NK-92 (cell line): Measurements from ENCODE around the gene ENOX1.
"Not testable (repeated sequence)": the region's sequence is repeated elsewhere in the genome, so short reads cannot be mapped to it uniquely, and the experiment has no call there.

Source experiments
- DNase-seq: peaks from one replicate; lab custom pipeline; 2025; ENCODE audit not compliant: unreplicated experiment; lab: John Stamatoyannopoulos, UW

The ENOX1 gene

GRCh38 chr13:43363156-43363953 lies 423.4 kb downstream of the ENOX1 start:
- DNase-seq: no peak

DNA sequence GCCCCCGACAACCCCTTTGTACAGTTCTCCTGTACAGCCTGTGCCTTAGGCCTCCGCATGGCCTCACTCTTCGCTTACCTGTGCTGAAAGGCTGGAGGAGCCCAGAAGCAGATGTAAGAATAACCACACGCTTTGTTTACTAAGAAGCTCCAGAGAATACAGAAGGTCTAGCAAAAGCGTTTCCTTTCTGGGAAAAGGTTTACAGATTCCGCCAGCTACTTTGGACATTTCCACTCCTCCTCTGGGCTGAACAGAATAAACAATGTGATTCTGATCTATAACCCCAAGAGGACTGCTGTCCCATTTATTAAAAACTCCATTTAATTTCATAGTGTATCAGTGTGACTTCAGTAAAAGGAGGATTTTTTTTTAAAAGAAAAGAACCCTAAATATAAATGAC lies 424.2 kb downstream of the ENOX1 start:
- no peak for DNase-seq

GRCh38 chr13:43360892-43361610 lies 425.7 kb downstream of the ENOX1 start:
- DNase-seq: no peak

DNA sequence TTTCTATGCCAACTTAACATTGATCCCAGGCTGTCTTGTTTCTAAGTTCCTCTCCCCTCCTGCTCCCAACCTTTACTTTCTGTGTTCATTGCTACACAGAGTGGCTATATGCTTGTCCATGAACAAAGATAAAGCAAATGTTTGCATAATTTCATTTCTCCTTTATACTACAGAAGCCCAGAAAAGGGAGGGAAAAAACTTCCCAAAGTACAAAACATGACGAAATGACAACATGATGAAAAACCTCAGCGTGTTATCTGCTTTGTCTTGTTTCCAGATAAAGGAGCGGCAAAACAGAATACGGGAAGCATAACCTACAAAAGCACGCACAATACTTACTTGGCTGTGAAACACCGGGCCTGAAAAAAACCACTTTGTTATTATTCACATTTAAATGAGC lies 426.6 kb downstream of the ENOX1 start:
- DNase-seq: no peak

DNA sequence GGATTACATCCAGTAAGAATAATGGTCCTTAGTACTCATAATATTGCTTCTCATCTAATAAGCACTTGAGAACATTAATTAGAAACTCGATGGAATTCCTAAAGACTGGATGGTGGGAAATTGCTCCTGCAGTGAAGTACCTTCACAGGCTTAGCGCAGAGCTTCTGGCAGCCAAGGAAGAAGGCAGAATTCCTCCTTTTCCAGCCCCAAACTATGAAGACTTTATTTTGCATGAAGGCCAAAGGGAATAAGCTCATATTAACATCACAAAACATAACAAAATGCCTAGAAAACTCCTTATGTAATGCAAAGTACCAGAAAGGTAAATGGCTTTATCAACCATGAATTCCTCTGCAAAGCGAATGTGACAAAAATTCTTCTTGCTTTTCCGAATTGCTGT lies 427.2 kb downstream of the ENOX1 start:
- no peak for DNase-seq

DNA sequence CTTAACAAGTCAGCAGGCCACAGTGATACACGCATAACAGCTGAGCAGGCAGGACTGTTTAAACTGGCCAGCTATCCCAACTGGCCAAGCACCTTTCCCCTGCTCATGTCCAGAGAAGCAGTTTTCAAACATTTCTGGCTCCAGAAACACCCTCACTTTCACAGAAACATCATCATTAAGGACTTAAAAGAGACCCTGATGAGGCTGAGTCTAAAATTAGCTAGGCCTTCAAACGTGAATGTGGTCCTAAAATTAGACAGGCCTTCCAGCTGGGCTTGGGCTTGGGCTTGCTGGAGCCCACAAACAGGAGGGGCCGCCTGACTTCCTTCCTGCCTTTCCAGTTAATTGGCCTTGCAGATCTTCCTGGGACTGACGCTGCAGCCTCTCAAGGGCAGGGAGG lies 429.2 kb downstream of the ENOX1 start:
- DNase-seq: no peak

DNA sequence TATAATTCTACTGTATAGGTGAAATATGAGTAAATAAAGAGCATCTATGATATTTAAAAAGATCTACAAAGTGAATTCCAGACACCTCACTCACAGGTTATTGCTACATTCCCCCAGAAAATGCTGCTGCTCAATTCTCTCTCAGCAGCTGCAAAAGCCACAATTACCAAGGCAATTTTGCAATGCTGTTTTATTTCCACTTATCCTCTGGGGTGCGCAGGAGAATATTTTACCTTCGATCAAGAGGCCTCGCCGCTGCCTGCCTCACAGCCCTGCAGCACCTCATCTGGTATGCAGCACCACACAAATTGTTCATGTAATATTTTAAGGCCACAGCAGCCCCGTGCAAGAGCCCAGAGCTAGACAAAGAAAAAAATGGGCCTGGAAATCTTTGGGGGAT lies 430.2 kb downstream of the ENOX1 start:
- no peak for DNase-seq

GRCh38 chr13:43355774-43356173 lies 431.0 kb downstream of the ENOX1 start:
- no peak for DNase-seq

GRCh38 chr13:43354153-43354945 lies 432.4 kb downstream of the ENOX1 start:
- DNase-seq: no peak

DNA sequence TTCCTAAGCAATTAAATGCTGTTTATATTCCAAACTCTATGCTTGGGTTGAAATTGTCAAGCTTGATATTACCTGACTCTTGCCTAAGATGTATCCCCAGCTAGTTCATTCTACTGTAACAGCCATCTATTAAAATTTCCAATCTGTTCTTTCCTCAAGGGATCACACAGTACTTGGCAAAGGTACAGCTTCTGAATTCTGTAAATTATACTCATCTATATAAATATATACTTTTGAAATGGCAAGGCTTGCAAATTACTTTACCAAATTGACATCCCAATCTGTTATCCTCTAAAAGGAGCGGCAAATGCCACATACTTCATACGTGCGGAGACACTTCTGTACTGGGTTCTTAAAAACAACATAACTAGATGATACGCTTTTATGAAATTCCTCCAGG lies 433.1 kb downstream of the ENOX1 start:
- no peak for DNase-seq

GRCh38 chr13:43351612-43352011 lies 435.2 kb downstream of the ENOX1 start:
- DNase-seq: not testable (repeated sequence)

- no peak for DNase-seq
These were observed 438.4 kb downstream of the ENOX1 start for GRCh38 chr13:43348397-43348796.

GRCh38 chr13:43347877-43348276 lies 438.9 kb downstream of the ENOX1 start:
- DNase-seq: no peak

GRCh38 chr13:43346427-43346826 lies 440.3 kb downstream of the ENOX1 start:
- no peak for DNase-seq

- no peak for DNase-seq
These were observed 443.1 kb downstream of the ENOX1 start for GRCh38 chr13:43343645-43344044.

DNA sequence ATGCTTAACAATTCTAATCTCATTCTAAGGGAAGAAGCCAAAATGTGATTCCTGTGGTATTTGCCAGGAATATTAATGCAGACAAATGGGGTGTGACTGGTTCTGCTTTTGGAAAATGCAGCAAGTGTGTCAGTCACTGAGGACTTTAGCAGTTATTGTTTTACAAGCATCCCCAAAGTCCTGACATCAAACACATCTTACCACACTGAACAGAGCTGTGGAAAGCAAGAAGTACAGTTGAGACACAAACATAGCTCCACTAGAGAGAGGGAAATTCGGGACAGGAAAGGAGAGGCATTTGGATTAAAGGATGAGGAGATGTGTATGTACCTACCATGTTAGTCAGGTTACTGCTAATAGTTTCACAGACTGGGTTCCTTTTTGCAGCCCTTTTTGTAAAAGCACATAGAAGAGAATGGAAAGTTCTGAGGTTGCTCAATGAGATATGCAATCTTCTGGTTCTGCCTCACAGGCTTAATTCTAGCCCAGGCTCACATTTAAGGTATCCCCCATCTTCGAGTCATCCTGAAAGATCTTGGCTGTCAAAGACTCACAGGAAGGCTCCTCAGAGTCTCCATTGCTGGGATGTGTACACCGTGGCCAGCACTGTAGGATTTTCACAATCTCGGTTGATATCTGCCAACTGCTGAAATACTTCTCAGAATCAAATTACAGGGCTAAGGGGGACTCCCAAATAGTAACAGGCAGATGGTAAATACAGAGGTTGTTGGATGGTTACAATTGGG lies 446.8 kb downstream of the ENOX1 start:
- DNase-seq: no peak

GRCh38 chr13:43339145-43339804 lies 447.5 kb downstream of the ENOX1 start:
- no peak for DNase-seq

GRCh38 chr13:43335764-43336163 lies 451.0 kb downstream of the ENOX1 start:
- DNase-seq: no peak

DNA sequence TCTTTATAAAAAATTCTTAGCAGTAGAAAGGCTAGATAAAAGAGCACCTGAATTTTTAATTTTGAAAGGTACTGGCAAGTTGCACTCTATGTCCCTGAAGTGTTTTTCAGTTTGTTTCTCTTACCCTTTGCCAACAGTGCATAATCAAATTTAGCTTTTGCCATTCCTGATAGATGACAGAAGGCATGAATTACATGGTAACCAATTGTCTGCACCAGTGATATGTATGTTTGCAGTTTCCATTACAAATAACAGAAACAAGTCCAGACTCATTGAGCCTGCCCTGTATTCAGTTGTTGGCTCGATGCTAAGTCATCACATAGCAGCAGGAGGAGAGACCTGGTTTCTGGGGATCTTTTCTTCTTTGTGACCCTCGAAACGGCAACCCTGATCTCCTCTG lies 453.6 kb downstream of the ENOX1 start:
- no peak for DNase-seq

- no peak for DNase-seq
These were observed 455.1 kb downstream of the ENOX1 start for GRCh38 chr13:43331672-43332071.

- no peak for DNase-seq
These were observed 457.1 kb downstream of the ENOX1 start for GRCh38 chr13:43329702-43330101.
